Measurements from ENCODE around the gene COA7. TPM values are rescaled to one million over a fixed set of nuclear protein-coding genes. Genes with fewer than 3 reads are reported as not detected.

The COA7 gene
- total RNA-seq, 2 donors from 2014 or later: 13.8 to 20.4 TPM

DNA sequence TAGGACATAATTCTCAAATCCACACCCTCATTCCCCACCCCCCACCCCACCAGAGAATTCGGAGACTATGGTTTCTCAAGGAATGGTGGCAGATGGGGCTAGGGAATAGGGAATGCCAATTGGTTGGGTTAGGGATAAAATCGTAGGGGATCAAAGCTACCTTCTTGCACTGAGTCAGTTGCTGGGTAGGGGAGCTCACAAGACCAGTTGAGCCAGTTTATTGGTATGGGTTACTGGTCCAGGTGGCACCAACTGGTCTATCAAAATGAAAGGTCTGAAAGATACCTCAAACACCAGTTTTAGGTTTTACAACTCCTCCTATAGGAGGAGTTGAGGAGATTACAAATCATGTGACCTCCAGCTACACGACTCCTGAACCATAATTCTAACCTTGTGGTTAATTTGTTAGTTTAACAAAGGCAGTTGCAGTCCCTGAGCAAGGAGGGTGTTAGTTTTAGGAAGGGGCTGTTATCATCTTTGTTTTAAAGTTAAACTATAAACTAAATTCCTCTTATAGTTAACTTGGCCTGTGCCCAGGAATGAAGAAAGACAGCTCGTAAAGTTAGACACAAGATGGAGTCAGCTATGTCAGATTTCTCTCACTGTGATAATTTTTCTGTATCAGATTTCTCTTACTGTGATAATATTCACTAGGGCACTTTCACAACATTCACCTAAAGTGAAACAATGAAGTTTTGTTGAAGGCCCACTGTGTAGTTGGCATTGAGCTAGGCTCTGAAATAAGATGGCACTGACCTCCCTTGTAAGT, 62.6 kb downstream of the COA7 start:
- Mint-ChIP-seq H3K36me3 (ENCODE audit: insufficient read depth in 2 of 2) (no peaks in the 10 kb centered on the region), H3K27me3 (ENCODE audit: low read depth) (no peaks in the 10 kb centered on the region), H3K4me3 (peak overlapping the region; percentile 39 to 71), H3K27ac (peak overlapping the region; percentile 88), H3K9me3 (no peaks in the 10 kb centered on the region), H3K4me1 (ENCODE audit: low read depth) (peaks cover 78% of the 10 kb centered on the region)
- no peak for DNase-seq
- no peak for ATAC-seq (replicated peaks in 1 of 2)

Other genes starting within 250 kb of the COA7 start
- 100 to 1,000 TPM; 108 to 120 TPM for gene TUT4, start 145.3 kb downstream of the COA7 start, total RNA-seq
- 10 to 100 TPM; 26.3 to 27.6 TPM for gene GPX7, start 96.0 kb downstream of the COA7 start, total RNA-seq
- gene SHISAL2A, start 65.2 kb downstream of the COA7 start, total RNA-seq: 1 to 10 TPM; 9.0 to 9.2 TPM
- gene ZYG11B, start 28.1 kb upstream of the COA7 start, total RNA-seq: 10 to 100 TPM; 13.4 to 13.9 TPM
- under 1 TPM; 0.35 to 0.72 TPM for gene ZYG11A, start 144.4 kb upstream of the COA7 start, total RNA-seq
- gene ECHDC2, start 223.4 kb upstream of the COA7 start, total RNA-seq: 100 to 1,000 TPM in 1 of 2 donors, 10 to 100 TPM in 1; 93.6 to 104 TPM
- gene SCP2, start 228.9 kb upstream of the COA7 start, total RNA-seq: 10 to 100 TPM; 50.8 to 54.3 TPM

All from activated T-cell treated with anti-CD3 and anti-CD28 coated beads, Interleukin-2, amount 50 U/mL, for 72 hours (primary cell).